ENCODE results near the gene GSE1. TPM values are rescaled to one million over a fixed set of nuclear protein-coding genes. Genes with fewer than 3 reads are reported as not detected.

GSE1 gene
- total and polyA plus RNA-seq, 9 of the 15 experiments (the other 6 are each of a cell fraction or from before 2014, with no cell fraction given), result 12.2 to 244 (median 57.9) TPM

GRCh38 chr16:85569615-85570212 lies 43.4 kb upstream of the GSE1 start (continued):
- TF ChIP-seq E2F6 (IDR thresholded peaks at IDR 0.05; ENCODE audit: borderline replicate concordance in 1 of 2, extremely low read depth in 1 of 2, insufficient read depth in 1 of 2, insufficient read length in 1 of 2, low read depth in 1 of 2, low read length in 1 of 2, poor library complexity in 1 of 2, severe bottlenecking in 1 of 2), result peak in 1 of 2 experiments; percentile 17
- TF ChIP-seq STAT5B (CRISPR knock-in tag; IDR thresholded peaks at IDR 0.05), result no peak
- TF ChIP-seq NFXL1 (CRISPR knock-in tag; IDR thresholded peaks at IDR 0.05), result no peak
- 0 out of 2 replicates have a peak, but pooled peaks have one; percentile 49 for TF ChIP-seq TARDBP (IDR thresholded peaks at IDR 0.05)
- TF ChIP-seq PRDM10 (IDR thresholded peaks at IDR 0.05; ENCODE audit: partially characterized antibody), result no peak
- TF ChIP-seq HDAC8 (tag; IDR thresholded peaks at IDR 0.05), result no peak
- no peak for TF ChIP-seq CBFA2T3 (IDR thresholded peaks at IDR 0.05)
- TF ChIP-seq ZNF75A (CRISPR knock-in tag; IDR thresholded peaks at IDR 0.05), result no peak
- no peak for TF ChIP-seq TCF7 (IDR thresholded peaks at IDR 0.05; ENCODE audit: borderline replicate concordance)
- peak; percentile 40 for TF ChIP-seq TFAP4 (CRISPR knock-in tag; IDR thresholded peaks at IDR 0.05; ENCODE audit: borderline replicate concordance)
- no peak for TF ChIP-seq ZNF436 (CRISPR knock-in tag; IDR thresholded peaks at IDR 0.05)
- no peak for TF ChIP-seq KDM1A (IDR thresholded peaks at IDR 0.05)
- TF ChIP-seq PML (IDR thresholded peaks at IDR 0.05; ENCODE audit: low read length), result peak; percentile 38; the same call in 1 of the 2 replicates
- TF ChIP-seq EGR1 (conservative IDR thresholded peaks at IDR 0.05), result no peak
- no peak for TF ChIP-seq PTRF (tag; IDR thresholded peaks at IDR 0.05)
- peak; percentile 34; the same call in 1 of the 2 replicates for TF ChIP-seq LEF1 (IDR thresholded peaks at IDR 0.05)
- no peak for TF ChIP-seq THAP7 (CRISPR knock-in tag; IDR thresholded peaks at IDR 0.05)
- no peak for TF ChIP-seq CBX5 (IDR thresholded peaks at IDR 0.05; ENCODE audit: borderline replicate concordance, low read depth)
- TF ChIP-seq ZNF263 (CRISPR knock-in tag; IDR thresholded peaks at IDR 0.05; ENCODE audit: borderline replicate concordance), result no peak
- no peak for TF ChIP-seq ZFP1 (CRISPR knock-in tag; IDR thresholded peaks at IDR 0.05)
- TF ChIP-seq KHSRP (IDR thresholded peaks at IDR 0.05), result no peak
- no peak for TF ChIP-seq ZNF398 (CRISPR knock-in tag; IDR thresholded peaks at IDR 0.05)
